ENCODE results near the gene FPR2. TPM values are rescaled to one million over a fixed set of nuclear protein-coding genes. Genes with fewer than 3 reads are reported as not detected.

Gene FPR2
- total and polyA plus RNA-seq, 2 experiments from 2014 or later, result not detected

- TF ChIP-seq REST (IDR thresholded peaks at IDR 0.05; ENCODE audit: unreplicated experiment) (no peak), STAT1 (IDR thresholded peaks at IDR 0.05; ENCODE audit: unreplicated experiment) (no peak)
Measured at GRCh38 chr19:51743405-51743804, 17.6 kb upstream of the FPR2 start (continued).

GRCh38 chr19:51746731-51747130 is 14.2 kb upstream of the FPR2 start:
- H3K4me3 Mint-ChIP-seq, result no peak overlapping the region
- H3K79me2 ChIP-seq (replicated peaks; ENCODE audit: insufficient read depth), result no peaks in the 10 kb centered on the region
- TF ChIP-seq ZNF462 (CRISPR knock-in tag; IDR thresholded peaks at IDR 0.05), result no peak
- no peak for TF ChIP-seq EZH2phosphoT487 (IDR thresholded peaks at IDR 0.05; ENCODE audit: unreplicated experiment)
- no peak for TF ChIP-seq REST (IDR thresholded peaks at IDR 0.05; ENCODE audit: unreplicated experiment)
- no peak for TF ChIP-seq POLR2AphosphoS5 (IDR thresholded peaks at IDR 0.05; ENCODE audit: low read depth)
- no peak for TF ChIP-seq ETS1 (IDR thresholded peaks at IDR 0.05)
- no peak for TF ChIP-seq CTCF (conservative IDR thresholded peaks at IDR 0.05; ENCODE audit: low read depth in 2 of 2)
- TF ChIP-seq JUNB (IDR thresholded peaks at IDR 0.05; ENCODE audit: unreplicated experiment), result no peak
- TF ChIP-seq ZNF114 (CRISPR knock-in tag; IDR thresholded peaks at IDR 0.05), result no peak

More at GRCh38 chr19:51746731-51747130, 14.2 kb upstream of the FPR2 start:
- Mint-ChIP-seq H3K36me3 (ENCODE audit: low read depth) (peaks cover 4% of the 10 kb centered on the region; the same call in 1 of the 3 replicates), H3K4me1 (no peaks in the 10 kb centered on the region), H3K27me3 (ENCODE audit: insufficient read depth, low read depth, poor library complexity) (peaks cover 2% of the 10 kb centered on the region), H3K9me3 (peaks cover 64% of the 10 kb centered on the region), H3K27ac (no peak overlapping the region)
- no peaks in the 10 kb centered on the region for H3F3A ChIP-seq (replicated peaks; ENCODE audit: low read depth)
- 0 out of 2 replicates have a peak, but pooled peaks cover 2% of the 10 kb centered on the region for H3K9me2 ChIP-seq (ENCODE audit: insufficient read depth)
- ATAC-seq, result no peak
- no peak overlapping the region for H3K4me3 ChIP-seq
- H3K4me1 ChIP-seq (ENCODE audit: insufficient read depth), result no peaks in the 10 kb centered on the region
- no peaks in the 10 kb centered on the region for H3K27me3 ChIP-seq (ENCODE audit: insufficient read depth)
- H3K36me3 ChIP-seq (ENCODE audit: insufficient read depth), result no peaks in the 10 kb centered on the region
- H2AFZ ChIP-seq, result no peak overlapping the region
- H3K27ac ChIP-seq (ENCODE audit: low read depth), result no peak overlapping the region
- DNase-seq (ENCODE audit: low spot score), result no peak
- no peak overlapping the region for H3K4me2 ChIP-seq
- H4K20me1 ChIP-seq (replicated peaks; ENCODE audit: insufficient read depth), result no peaks in the 10 kb centered on the region
